Osteoblast (primary cell): ENCODE data around the gene AQP1. TPM values are rescaled to one million over a fixed set of nuclear protein-coding genes. Genes with fewer than 3 reads are reported as not detected.

Source experiments
- total RNA-seq: library from RNA; depleted of rRNA; stranded (reverse); fragments of >200 nt; gene quantifications from 2 replicates; pipeline ENCODE4 v1.2.3, GENCODE V29; 2012

AQP1 gene
- total RNA-seq, 1 donor, result 0.72 TPM

Other genes starting within 250 kb of the AQP1 start
- gene CRHR2, start 229.4 kb upstream of the AQP1 start, total RNA-seq, result not detected in 2 replicates
- 0.72 and 1.5 TPM in 2 replicates for gene INMT, start 159.7 kb upstream of the AQP1 start, total RNA-seq
- gene MINDY4, start 140.4 kb upstream of the AQP1 start, total RNA-seq, result 8.5 and 10.5 TPM in 2 replicates
- gene GHRHR, start 52.1 kb downstream of the AQP1 start, total RNA-seq, result not detected in 2 replicates
- not detected in 2 replicates for gene ADCYAP1R1, start 140.5 kb downstream of the AQP1 start, total RNA-seq